GM08714 (cell line): ENCODE measurements around the gene LOC128125822.

Experiments
- H3K4me3 ChIP-seq: fragments of 200-500 bp; sonication (Bioruptor generic); 2 replicates; pipeline ENCODE4 v1.5.1; 2014; ENCODE audit warnings: mild to moderate bottlenecking, low read length, inconsistent platforms
- ZNF274 ChIP-seq: IDR thresholded peaks from 2 replicates; pipeline ENCODE4 v1.6.1; 2012; ENCODE audit warnings: mild to moderate bottlenecking, low read depth, low read length

Gene LOC128125822

GRCh38 chr6:63571361-63572043, 778 bp upstream of the LOC128125822 start:
- no peak for TF ChIP-seq ZNF274
- H3K4me3 ChIP-seq = peak overlapping the region; percentile 80

- TF ChIP-seq ZNF274 = no peak
- peak overlapping the region; percentile 84 for H3K4me3 ChIP-seq
Observed at GRCh38 chr6:63572747-63573075, 431 bp downstream of the LOC128125822 start.

GRCh38 chr6:63573076-63573898, 1.0 kb downstream of the LOC128125822 start:
- TF ChIP-seq ZNF274 = no peak
- peak overlapping the region; percentile 84 for H3K4me3 ChIP-seq

- TF ChIP-seq ZNF274 = no peak
- H3K4me3 ChIP-seq = peak overlapping the region; percentile 84
Observed at GRCh38 chr6:63573899-63574553, 1.7 kb downstream of the LOC128125822 start.

GRCh38 chr6:63574554-63574900, 2.2 kb downstream of the LOC128125822 start:
- H3K4me3 ChIP-seq = peak overlapping the region; percentile 84
- TF ChIP-seq ZNF274 = no peak

- no peak for TF ChIP-seq ZNF274
- H3K4me3 ChIP-seq = no peak overlapping the region; the same call in 1 of the 2 replicates
Observed at GRCh38 chr6:63576147-63576772, 4.0 kb downstream of the LOC128125822 start.

GRCh38 chr6:63576985-63577712, 4.9 kb downstream of the LOC128125822 start:
- H3K4me3 ChIP-seq = no peak overlapping the region; the same call in 1 of the 2 replicates
- no peak for TF ChIP-seq ZNF274

- no peak overlapping the region for H3K4me3 ChIP-seq
- no peak for TF ChIP-seq ZNF274
Observed at GRCh38 chr6:63578757-63579156, 6.5 kb downstream of the LOC128125822 start.

GRCh38 chr6:63579937-63580703, 7.8 kb downstream of the LOC128125822 start:
- TF ChIP-seq ZNF274 = no peak
- no peak overlapping the region for H3K4me3 ChIP-seq

- H3K4me3 ChIP-seq = no peak overlapping the region
- no peak for TF ChIP-seq ZNF274
Observed at GRCh38 chr6:63580704-63580961, 8.4 kb downstream of the LOC128125822 start.

- H3K4me3 ChIP-seq = no peak overlapping the region
- no peak for TF ChIP-seq ZNF274
Observed at GRCh38 chr6:63581355-63582013, 9.2 kb downstream of the LOC128125822 start.

GRCh38 chr6:63582579-63583231, 10.4 kb downstream of the LOC128125822 start:
- no peak overlapping the region for H3K4me3 ChIP-seq
- no peak for TF ChIP-seq ZNF274
